HEK293 (cell line): ENCODE results near the gene PARP9.

ENCODE experiments used
- CTCF ChIA-PET: fragments of 350-600 bp; formaldehyde crosslinking; extraction: SDS; loops from one replicate; lab custom pipeline; 2021; ENCODE audit warnings: antibody characterized with exemption; lab: Yijun Ruan, JAX
- POLR2A ChIA-PET: fragments of 300-600 bp; formaldehyde crosslinking; extraction: SDS; loops from one replicate; lab custom pipeline; 2020; ENCODE audit warnings: antibody characterized with exemption, inconsistent platforms; lab: Yijun Ruan, JAX
- H3K27ac ChIP-seq: fragments of 200-500 bp; sonication (Bioruptor generic); 2 replicates; pipeline ENCODE4 v1.5.1; 2014; ENCODE audit warnings: low read depth, low read length, control low read depth, inconsistent platforms; ENCODE audit errors: extremely low read depth
- H3K36me3 ChIP-seq, 2 experiments: fragments of 200-500 bp in 1 of 2; sonication (Bioruptor generic) in 1 of 2; 1 replicate in 1 of 2; 2 replicates in 1 of 2; pipeline ENCODE4 v1.5.1; 2014 to 2017; ENCODE audit warnings: inconsistent platforms in 2 of 2, low read length in 2 of 2; ENCODE audit not compliant: control insufficient read depth in 2 of 2, insufficient read depth in 1 of 2
- H3K4me1 ChIP-seq: fragments of 200-500 bp; sonication (Bioruptor generic); 2 replicates; pipeline ENCODE4 v1.5.1; 2014; ENCODE audit warnings: mild to moderate bottlenecking, low read length, inconsistent platforms; ENCODE audit not compliant: control insufficient read depth, insufficient read depth
- H3K4me3 ChIP-seq: 2 replicates; pipeline ENCODE4 v1.5.1; 2011; ENCODE audit warnings: low read depth, mild to moderate bottlenecking, control low read depth, low read length, moderate library complexity
- H3K9me3 ChIP-seq: fragments of 200-500 bp; sonication (Bioruptor generic); 2 replicates; pipeline ENCODE4 v1.5.1; 2014; ENCODE audit warnings: low read depth, low read length, inconsistent platforms; ENCODE audit not compliant: control insufficient read depth, insufficient read depth
- FEZF1 ChIP-seq: fragments of 450-650 bp; formaldehyde crosslinking; IDR thresholded peaks from 2 replicates; pipeline ENCODE4 v1.5.1; 2016; ENCODE audit warnings: missing biosample characterization, missing genetic modification characterization
- GLI4 ChIP-seq: fragments of 450-650 bp; formaldehyde crosslinking; IDR thresholded peaks from 2 replicates; pipeline ENCODE4 v1.5.1; 2016; ENCODE audit warnings: missing biosample characterization, missing genetic modification characterization
- GLIS2 ChIP-seq: fragments of 450-650 bp; formaldehyde crosslinking; IDR thresholded peaks from 2 replicates; pipeline ENCODE4 v1.5.1; 2016; ENCODE audit warnings: missing biosample characterization, missing genetic modification characterization
- HIC1 ChIP-seq: fragments of 450-650 bp; formaldehyde crosslinking; IDR thresholded peaks from 2 replicates; pipeline ENCODE4 v1.5.1; 2016; ENCODE audit warnings: missing biosample characterization, missing genetic modification characterization
- OSR2 ChIP-seq: fragments of 450-650 bp; formaldehyde crosslinking; IDR thresholded peaks from 2 replicates; pipeline ENCODE4 v1.5.1; 2016; ENCODE audit warnings: missing biosample characterization, missing genetic modification characterization
- REPIN1 ChIP-seq: fragments of 450-650 bp; formaldehyde crosslinking; IDR thresholded peaks from 2 replicates; pipeline ENCODE4 v1.5.1; 2017; ENCODE audit warnings: missing biosample characterization, missing genetic modification characterization, low read depth
- SCRT1 ChIP-seq: fragments of 450-650 bp; formaldehyde crosslinking; IDR thresholded peaks from 2 replicates; pipeline ENCODE4 v1.5.1; 2016; ENCODE audit warnings: missing biosample characterization, missing genetic modification characterization, borderline replicate concordance
- SETDB1 ChIP-seq: IDR thresholded peaks from one replicate; pipeline ENCODE4 v1.6.1; 2017; ENCODE audit warnings: mild to moderate bottlenecking, low read length, moderate library complexity, mixed read lengths; ENCODE audit not compliant: insufficient read length
- SP7 ChIP-seq: fragments of 450-650 bp; formaldehyde crosslinking; IDR thresholded peaks from 2 replicates; pipeline ENCODE4 v1.5.1; 2016; ENCODE audit warnings: missing biosample characterization, missing genetic modification characterization
- WT1 ChIP-seq: fragments of 450-650 bp; formaldehyde crosslinking; IDR thresholded peaks from 2 replicates; pipeline ENCODE4 v1.5.1; 2016; ENCODE audit warnings: missing biosample characterization, missing genetic modification characterization
- ZBTB21 ChIP-seq: fragments of 450-650 bp; formaldehyde crosslinking; IDR thresholded peaks from 2 replicates; pipeline ENCODE4 v1.5.1; 2017; ENCODE audit warnings: missing biosample characterization, missing genetic modification characterization
- ZBTB7A ChIP-seq: fragments of 450-650 bp; formaldehyde crosslinking; IDR thresholded peaks from 2 replicates; pipeline ENCODE4 v1.5.1; 2016; ENCODE audit warnings: low read depth, missing biosample characterization, missing genetic modification characterization
- ZNF157 ChIP-seq: fragments of 450-650 bp; formaldehyde crosslinking; IDR thresholded peaks from 2 replicates; pipeline ENCODE4 v1.5.1; 2016; ENCODE audit warnings: missing biosample characterization, missing genetic modification characterization
- ZNF16 ChIP-seq: fragments of 450-650 bp; formaldehyde crosslinking; IDR thresholded peaks from 2 replicates; pipeline ENCODE4 v1.5.1; 2016; ENCODE audit warnings: low read depth, missing biosample characterization, missing genetic modification characterization
- ZNF184 ChIP-seq: fragments of 450-650 bp; IDR thresholded peaks from 2 replicates; pipeline ENCODE4 v1.5.1; 2018; ENCODE audit warnings: missing biosample characterization, mild to moderate bottlenecking, missing genetic modification characterization
- ZNF202 ChIP-seq: fragments of 450-650 bp; formaldehyde crosslinking; IDR thresholded peaks from 2 replicates; pipeline ENCODE4 v1.5.1; 2016; ENCODE audit warnings: missing biosample characterization, missing genetic modification characterization, borderline replicate concordance
- ZNF211 ChIP-seq: fragments of 450-650 bp; formaldehyde crosslinking; IDR thresholded peaks from 2 replicates; pipeline ENCODE4 v1.5.1; 2016; ENCODE audit warnings: low read depth, missing biosample characterization, missing genetic modification characterization
- ZNF221 ChIP-seq: fragments of 450-650 bp; formaldehyde crosslinking; IDR thresholded peaks from 2 replicates; pipeline ENCODE4 v1.5.1; 2017; ENCODE audit warnings: missing biosample characterization, missing genetic modification characterization, borderline replicate concordance
- ZNF266 ChIP-seq: fragments of 450-650 bp; formaldehyde crosslinking; IDR thresholded peaks from 2 replicates; pipeline ENCODE4 v1.5.1; 2016; ENCODE audit warnings: missing biosample characterization, missing genetic modification characterization, low read depth
- ZNF302 ChIP-seq: fragments of 450-650 bp; formaldehyde crosslinking; IDR thresholded peaks from 2 replicates; pipeline ENCODE4 v1.5.1; 2016; ENCODE audit warnings: missing biosample characterization, missing genetic modification characterization, low read depth
- ZNF341 ChIP-seq: fragments of 450-650 bp; formaldehyde crosslinking; IDR thresholded peaks from 2 replicates; pipeline ENCODE4; 2016; ENCODE audit warnings: low read depth, missing biosample characterization, missing genetic modification characterization
- ZNF350 ChIP-seq: fragments of 450-650 bp; formaldehyde crosslinking; IDR thresholded peaks from 2 replicates; pipeline ENCODE4 v1.5.0; 2017; ENCODE audit warnings: missing biosample characterization, mild to moderate bottlenecking, missing genetic modification characterization
- ZNF48 ChIP-seq: fragments of 450-650 bp; formaldehyde crosslinking; IDR thresholded peaks from 2 replicates; pipeline ENCODE4 v1.5.1; 2016; ENCODE audit warnings: missing biosample characterization, missing genetic modification characterization
- ZNF544 ChIP-seq: fragments of 450-650 bp; formaldehyde crosslinking; IDR thresholded peaks from 2 replicates; pipeline ENCODE4 v1.5.0; 2017; ENCODE audit warnings: missing biosample characterization, missing genetic modification characterization
- ZNF571 ChIP-seq: fragments of 450-650 bp; formaldehyde crosslinking; IDR thresholded peaks from 2 replicates; pipeline ENCODE4 v1.5.0; 2017; ENCODE audit warnings: missing biosample characterization, missing genetic modification characterization
- ZNF600 ChIP-seq: fragments of 450-650 bp; formaldehyde crosslinking; IDR thresholded peaks from 2 replicates; pipeline ENCODE4 v1.5.1; 2016; ENCODE audit warnings: missing biosample characterization, missing genetic modification characterization
- ZNF837 ChIP-seq: fragments of 450-650 bp; formaldehyde crosslinking; IDR thresholded peaks from 2 replicates; pipeline ENCODE4 v1.5.1; 2016; ENCODE audit warnings: missing biosample characterization, missing genetic modification characterization
- ZNF843 ChIP-seq: fragments of 450-650 bp; formaldehyde crosslinking; IDR thresholded peaks from 2 replicates; pipeline ENCODE4 v1.5.1; 2016; ENCODE audit warnings: missing biosample characterization, missing genetic modification characterization
- ZSCAN23 ChIP-seq: fragments of 450-650 bp; formaldehyde crosslinking; IDR thresholded peaks from 2 replicates; pipeline ENCODE4 v1.5.1; 2016; ENCODE audit warnings: missing biosample characterization, missing genetic modification characterization
- TF ChIP-seq, protein P1 (sequence below): fragments of 450-650 bp; formaldehyde crosslinking; IDR thresholded peaks from 2 replicates; pipeline ENCODE4 v1.5.1; 2016; ENCODE audit warnings: missing biosample characterization, missing genetic modification characterization, low read depth
- TF ChIP-seq, protein P2 (sequence below): fragments of 450-650 bp; formaldehyde crosslinking; IDR thresholded peaks from 2 replicates; pipeline ENCODE4 v1.5.1; 2016; ENCODE audit warnings: missing biosample characterization, missing genetic modification characterization
- TF ChIP-seq, protein P3 (sequence below): fragments of 450-650 bp; IDR thresholded peaks from 2 replicates; pipeline ENCODE4 v1.5.1; 2018; ENCODE audit warnings: missing biosample characterization, missing genetic modification characterization

PARP9 gene

GRCh38 chr3:122589297-122589696 lies 25.2 kb upstream of the PARP9 start:
- Histone ChIP-seq H3K4me3 (no peak overlapping the region), H3K27ac (no peak overlapping the region), H3K36me3 (no peaks in the 10 kb centered on the region), H3K9me3 (no peaks in the 10 kb centered on the region), H3K4me1 (no peaks in the 10 kb centered on the region)
- no peak for TF ChIP-seq WT1 (tag by site-specific recombination)
- no peak for TF ChIP-seq ZNF600 (tag by site-specific recombination)
- TF ChIP-seq ZNF544 (tag by site-specific recombination), result no peak
- no peak for TF ChIP-seq FEZF1 (tag by site-specific recombination)
- TF ChIP-seq ZNF221 (tag by site-specific recombination), result no peak
- no peak for TF ChIP-seq ZNF843 (tag by site-specific recombination)
- TF ChIP-seq ZNF211, result no peak
- no peak for TF ChIP-seq ZNF837
- TF ChIP-seq, protein P1, sequence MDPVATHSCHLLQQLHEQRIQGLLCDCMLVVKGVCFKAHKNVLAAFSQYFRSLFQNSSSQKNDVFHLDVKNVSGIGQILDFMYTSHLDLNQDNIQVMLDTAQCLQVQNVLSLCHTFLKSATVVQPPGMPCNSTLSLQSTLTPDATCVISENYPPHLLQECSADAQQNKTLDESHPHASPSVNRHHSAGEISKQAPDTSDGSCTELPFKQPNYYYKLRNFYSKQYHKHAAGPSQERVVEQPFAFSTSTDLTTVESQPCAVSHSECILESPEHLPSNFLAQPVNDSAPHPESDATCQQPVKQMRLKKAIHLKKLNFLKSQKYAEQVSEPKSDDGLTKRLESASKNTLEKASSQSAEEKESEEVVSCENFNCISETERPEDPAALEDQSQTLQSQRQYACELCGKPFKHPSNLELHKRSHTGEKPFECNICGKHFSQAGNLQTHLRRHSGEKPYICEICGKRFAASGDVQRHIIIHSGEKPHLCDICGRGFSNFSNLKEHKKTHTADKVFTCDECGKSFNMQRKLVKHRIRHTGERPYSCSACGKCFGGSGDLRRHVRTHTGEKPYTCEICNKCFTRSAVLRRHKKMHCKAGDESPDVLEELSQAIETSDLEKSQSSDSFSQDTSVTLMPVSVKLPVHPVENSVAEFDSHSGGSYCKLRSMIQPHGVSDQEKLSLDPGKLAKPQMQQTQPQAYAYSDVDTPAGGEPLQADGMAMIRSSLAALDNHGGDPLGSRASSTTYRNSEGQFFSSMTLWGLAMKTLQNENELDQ (tag by site-specific recombination), result no peak
- TF ChIP-seq ZNF16 (tag by site-specific recombination), result no peak
- TF ChIP-seq SCRT1 (tag by site-specific recombination), result no peak
- TF ChIP-seq SETDB1, result no peak
- TF ChIP-seq ZNF341 (tag by site-specific recombination), result no peak
- no peak for TF ChIP-seq ZNF350
- no peak for TF ChIP-seq ZNF184 (tag by site-specific recombination)
- TF ChIP-seq ZNF571 (tag by site-specific recombination), result no peak
- TF ChIP-seq GLIS2 (tag by site-specific recombination), result no peak
- ChIA-PET CTCF (no interaction called here), POLR2A (no interaction called here)

DNA sequence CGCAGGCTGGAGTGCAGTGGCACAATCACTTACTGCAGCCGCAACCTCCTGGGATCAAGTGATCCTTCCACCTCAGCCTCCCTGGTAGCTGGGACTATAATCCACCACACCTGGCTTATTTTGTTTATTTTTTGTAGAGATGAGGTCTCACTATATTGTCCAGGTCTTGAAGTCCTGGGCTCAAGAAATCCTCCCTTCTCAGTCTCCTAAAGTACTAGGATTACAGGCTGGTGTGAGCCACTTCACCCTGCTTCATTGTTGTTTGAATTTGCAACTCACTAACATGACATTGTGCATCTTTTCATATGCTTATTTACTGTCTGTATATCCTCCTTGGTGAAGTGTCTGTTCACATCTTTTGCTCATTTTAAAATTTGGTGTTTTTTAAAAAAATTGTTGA lies 23.5 kb upstream of the PARP9 start:
- Histone ChIP-seq H3K4me1 (no peaks in the 10 kb centered on the region), H3K9me3 (no peaks in the 10 kb centered on the region), H3K4me3 (no peak overlapping the region), H3K36me3 (no peaks in the 10 kb centered on the region), H3K27ac (no peak overlapping the region)
- ChIA-PET POLR2A (no interaction called here), CTCF (no interaction called here)
- TF ChIP-seq ZNF48 (tag by site-specific recombination) (no peak), HIC1 (tag by site-specific recombination) (no peak), OSR2 (tag by site-specific recombination) (no peak), REPIN1 (tag by site-specific recombination) (no peak), ZNF157 (tag by site-specific recombination) (no peak), ZBTB7A (tag by site-specific recombination) (no peak), ZSCAN23 (tag by site-specific recombination) (no peak), ZBTB21 (tag by site-specific recombination) (no peak), ZNF302 (no peak), ZNF266 (no peak), SP7 (tag by site-specific recombination) (no peak), GLI4 (tag by site-specific recombination) (no peak), ZNF202 (no peak)
- TF ChIP-seq, protein P2, sequence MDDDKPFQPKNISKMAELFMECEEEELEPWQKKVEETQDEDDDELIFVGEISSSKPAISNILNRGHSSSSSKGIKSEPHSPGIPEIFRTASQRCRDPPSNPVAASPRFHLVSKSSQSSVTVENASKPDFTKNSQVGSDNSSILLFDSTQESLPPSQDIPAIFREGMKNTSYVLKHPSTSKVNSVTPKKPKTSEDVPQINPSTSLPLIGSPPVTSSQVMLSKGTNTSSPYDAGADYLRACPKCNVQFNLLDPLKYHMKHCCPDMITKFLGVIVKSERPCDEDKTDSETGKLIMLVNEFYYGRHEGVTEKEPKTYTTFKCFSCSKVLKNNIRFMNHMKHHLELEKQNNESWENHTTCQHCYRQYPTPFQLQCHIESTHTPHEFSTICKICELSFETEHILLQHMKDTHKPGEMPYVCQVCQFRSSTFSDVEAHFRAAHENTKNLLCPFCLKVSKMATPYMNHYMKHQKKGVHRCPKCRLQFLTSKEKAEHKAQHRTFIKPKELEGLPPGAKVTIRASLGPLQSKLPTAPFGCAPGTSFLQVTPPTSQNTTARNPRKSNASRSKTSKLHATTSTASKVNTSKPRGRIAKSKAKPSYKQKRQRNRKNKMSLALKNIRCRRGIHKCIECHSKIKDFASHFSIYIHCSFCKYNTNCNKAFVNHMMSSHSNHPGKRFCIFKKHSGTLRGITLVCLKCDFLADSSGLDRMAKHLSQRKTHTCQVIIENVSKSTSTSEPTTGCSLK (tag by site-specific recombination), result no peak
- TF ChIP-seq, protein P3, sequence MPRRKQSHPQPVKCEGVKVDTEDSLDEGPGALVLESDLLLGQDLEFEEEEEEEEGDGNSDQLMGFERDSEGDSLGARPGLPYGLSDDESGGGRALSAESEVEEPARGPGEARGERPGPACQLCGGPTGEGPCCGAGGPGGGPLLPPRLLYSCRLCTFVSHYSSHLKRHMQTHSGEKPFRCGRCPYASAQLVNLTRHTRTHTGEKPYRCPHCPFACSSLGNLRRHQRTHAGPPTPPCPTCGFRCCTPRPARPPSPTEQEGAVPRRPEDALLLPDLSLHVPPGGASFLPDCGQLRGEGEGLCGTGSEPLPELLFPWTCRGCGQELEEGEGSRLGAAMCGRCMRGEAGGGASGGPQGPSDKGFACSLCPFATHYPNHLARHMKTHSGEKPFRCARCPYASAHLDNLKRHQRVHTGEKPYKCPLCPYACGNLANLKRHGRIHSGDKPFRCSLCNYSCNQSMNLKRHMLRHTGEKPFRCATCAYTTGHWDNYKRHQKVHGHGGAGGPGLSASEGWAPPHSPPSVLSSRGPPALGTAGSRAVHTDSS, result no peak
